ENCODE data around the gene MDP1. TPM values are rescaled to one million over a fixed set of nuclear protein-coding genes. Genes with fewer than 3 reads are reported as not detected.

Gene MDP1
- polyA plus RNA-seq, 1 of the 3 experiments (the other 2 are of a cell fraction), result 36.7 TPM

DNA sequence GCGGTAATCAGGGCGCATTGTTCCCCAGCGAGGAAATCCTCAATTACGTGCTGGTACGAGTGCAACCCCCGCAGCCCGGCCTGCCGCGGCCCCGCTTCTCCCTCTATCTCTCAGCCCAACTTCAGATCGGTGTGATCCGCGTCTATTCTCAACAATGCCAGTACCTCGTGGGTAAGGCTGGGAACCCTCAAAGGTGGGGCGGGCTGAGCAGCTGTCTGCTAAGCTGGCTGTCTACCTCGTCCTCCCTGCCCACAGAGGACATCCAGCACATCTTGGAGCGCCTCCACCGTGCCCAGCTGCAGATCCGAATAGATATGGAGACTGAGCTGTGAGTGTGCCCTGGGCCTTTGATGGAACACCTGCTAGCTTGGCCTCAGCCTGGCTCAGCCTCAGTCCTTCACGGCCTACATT lies 43.0 kb downstream of the MDP1 start:
- Histone ChIP-seq H3K27me3 (ENCODE audit: insufficient read depth) (no peaks in the 10 kb centered on the region), H3K4me1 (ENCODE audit: control insufficient read depth in 1 of 2, insufficient read depth in 2 of 2, low read depth in 1 of 2, low read length in 1 of 2) (peaks cover 0 to 18% of the 10 kb centered on the region in 2 experiments; a peak in 1 of 4 replicates), H3F3A (replicated peaks; ENCODE audit: insufficient read depth) (peaks cover 3% of the 10 kb centered on the region), H3K4me2 (peak overlapping the region; percentile 53), H3K9ac (no peak overlapping the region), H3K27ac (ENCODE audit: low read depth in 2 of 2, low read length in 1 of 2) (peak overlapping the region in 1 of 2 experiments; percentile 90; a peak in 2 of 4 replicates), H3K79me2 (ENCODE audit: insufficient read depth) (no peaks in the 10 kb centered on the region), H4K20me1 (ENCODE audit: insufficient read depth) (no peaks in the 10 kb centered on the region), H3K9me3 (no peaks in the 10 kb centered on the region), H3K4me3 (ENCODE audit: low read depth in 2 of 2, low read length in 1 of 2) (peak overlapping the region in 1 of 2 experiments; percentile 54; a peak in 3 of 4 replicates), H3K9me2 (no peaks in the 10 kb centered on the region), H2AFZ (ENCODE audit: low read depth) (no peak overlapping the region), H3K36me3 (replicated peaks in 1 of 2; ENCODE audit: control insufficient read depth in 1 of 2, insufficient read depth in 2 of 2, low read length in 1 of 2) (peaks cover 0 to 10% of the 10 kb centered on the region in 2 experiments)
- DNase-seq, result peak; percentile 42
- ChIA-PET POLR2A (interaction anchor here (1.4 to 3.1 kb wide), 4 partner anchors 9 to 26 kb away, joined by 4 to 21 read pairs (median 8); partner anchors contain the start of genes IPO4, IRF9, PSME2 and RNF31), CTCF (interaction anchor here (0.8 to 2.7 kb wide), 4 partner anchors 12 to 114 kb away, joined by 3 to 23 read pairs (median 7); partner anchors contain the start of gene IRF9)
- peak; percentile 48; the same call in 1 of the 2 replicates for TF ChIP-seq GATA2 (CRISPR knock-in tag; IDR thresholded peaks at IDR 0.05)
- TF ChIP-seq TEAD4 (IDR thresholded peaks at IDR 0.05; ENCODE audit: borderline replicate concordance, insufficient read depth), result no peak
- WGBS (ENCODE audit: low lambda C conversion rate), result 63% methylated on average over 19 of the region's 20 CpGs

DNA sequence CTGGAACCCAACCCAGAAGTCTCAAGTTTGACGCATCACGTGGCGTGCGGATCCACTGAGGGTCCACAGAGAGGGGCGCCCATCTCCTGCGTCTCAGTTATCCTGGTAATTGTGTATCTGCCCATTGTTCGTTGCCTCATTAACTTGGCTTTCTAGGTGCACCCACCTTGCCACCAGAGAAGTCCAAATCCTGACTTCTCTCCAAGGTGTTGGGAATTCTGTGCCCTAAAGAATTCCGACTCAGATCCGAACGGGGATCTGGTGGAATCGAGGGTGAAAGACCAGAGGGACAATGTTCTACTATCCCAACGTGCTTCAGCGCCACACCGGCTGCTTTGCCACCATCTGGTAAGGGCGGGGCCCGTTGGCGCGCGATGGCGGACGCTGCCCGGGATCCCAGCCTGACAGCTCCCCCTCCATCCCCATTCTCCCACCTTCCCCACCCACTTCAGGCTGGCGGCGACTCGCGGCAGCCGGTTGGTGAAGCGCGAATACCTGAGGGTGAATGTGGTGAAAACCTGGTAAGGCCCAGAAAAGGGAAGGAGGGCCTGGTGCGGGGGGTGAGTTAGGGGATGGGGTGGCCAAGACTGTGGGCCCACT lies 43.5 kb downstream of the MDP1 start:
- Histone ChIP-seq H2AFZ (ENCODE audit: low read depth) (no peak overlapping the region), H3K9me2 (no peaks in the 10 kb centered on the region), H3K9me3 (no peaks in the 10 kb centered on the region), H3K36me3 (replicated peaks in 1 of 2; ENCODE audit: control insufficient read depth in 1 of 2, insufficient read depth in 2 of 2, low read length in 1 of 2) (peaks cover 0 to 10% of the 10 kb centered on the region in 2 experiments), H3K4me1 (ENCODE audit: control insufficient read depth in 1 of 2, insufficient read depth in 2 of 2, low read depth in 1 of 2, low read length in 1 of 2) (peaks cover 0 to 17% of the 10 kb centered on the region in 2 experiments; a peak in 1 of 4 replicates), H4K20me1 (ENCODE audit: insufficient read depth) (no peaks in the 10 kb centered on the region), H3K9ac (no peak overlapping the region), H3K79me2 (ENCODE audit: insufficient read depth) (no peaks in the 10 kb centered on the region), H3K27me3 (ENCODE audit: insufficient read depth) (no peaks in the 10 kb centered on the region), H3F3A (replicated peaks; ENCODE audit: insufficient read depth) (peaks cover 3% of the 10 kb centered on the region), H3K4me3 (ENCODE audit: low read depth in 2 of 2, low read length in 1 of 2) (peak overlapping the region; percentile 46 to 54; a peak in 3 of 4 replicates), H3K4me2 (peak overlapping the region; percentile 53), H3K27ac (ENCODE audit: low read depth in 2 of 2, low read length in 1 of 2) (peak overlapping the region in 1 of 2 experiments; percentile 90; a peak in 2 of 4 replicates)
- WGBS (ENCODE audit: low lambda C conversion rate), result 39% methylated on average over 21 of the region's 30 CpGs
- ChIA-PET POLR2A (interaction anchor here (0.6 to 3.1 kb wide), 5 partner anchors 9 to 25 kb away, joined by 4 to 21 read pairs (median 4); partner anchors contain the start of genes IPO4, IRF9, PSME2 and RNF31), CTCF (interaction anchor here (0.8 to 2.7 kb wide), 4 partner anchors 11 to 114 kb away, joined by 3 to 23 read pairs (median 7); partner anchors contain the start of gene IRF9)
- peak; percentile 79 for DNase-seq
- no peak for TF ChIP-seq EZH2phosphoT487 (IDR thresholded peaks at IDR 0.05; ENCODE audit: borderline replicate concordance, low read depth)
- TF ChIP-seq, protein P1, sequence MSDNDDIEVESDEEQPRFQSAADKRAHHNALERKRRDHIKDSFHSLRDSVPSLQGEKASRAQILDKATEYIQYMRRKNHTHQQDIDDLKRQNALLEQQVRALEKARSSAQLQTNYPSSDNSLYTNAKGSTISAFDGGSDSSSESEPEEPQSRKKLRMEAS (IDR thresholded peaks at IDR 0.05; ENCODE audit: low read depth), result 0 out of 2 replicates have a peak, but pooled peaks have one; percentile 23

DNA sequence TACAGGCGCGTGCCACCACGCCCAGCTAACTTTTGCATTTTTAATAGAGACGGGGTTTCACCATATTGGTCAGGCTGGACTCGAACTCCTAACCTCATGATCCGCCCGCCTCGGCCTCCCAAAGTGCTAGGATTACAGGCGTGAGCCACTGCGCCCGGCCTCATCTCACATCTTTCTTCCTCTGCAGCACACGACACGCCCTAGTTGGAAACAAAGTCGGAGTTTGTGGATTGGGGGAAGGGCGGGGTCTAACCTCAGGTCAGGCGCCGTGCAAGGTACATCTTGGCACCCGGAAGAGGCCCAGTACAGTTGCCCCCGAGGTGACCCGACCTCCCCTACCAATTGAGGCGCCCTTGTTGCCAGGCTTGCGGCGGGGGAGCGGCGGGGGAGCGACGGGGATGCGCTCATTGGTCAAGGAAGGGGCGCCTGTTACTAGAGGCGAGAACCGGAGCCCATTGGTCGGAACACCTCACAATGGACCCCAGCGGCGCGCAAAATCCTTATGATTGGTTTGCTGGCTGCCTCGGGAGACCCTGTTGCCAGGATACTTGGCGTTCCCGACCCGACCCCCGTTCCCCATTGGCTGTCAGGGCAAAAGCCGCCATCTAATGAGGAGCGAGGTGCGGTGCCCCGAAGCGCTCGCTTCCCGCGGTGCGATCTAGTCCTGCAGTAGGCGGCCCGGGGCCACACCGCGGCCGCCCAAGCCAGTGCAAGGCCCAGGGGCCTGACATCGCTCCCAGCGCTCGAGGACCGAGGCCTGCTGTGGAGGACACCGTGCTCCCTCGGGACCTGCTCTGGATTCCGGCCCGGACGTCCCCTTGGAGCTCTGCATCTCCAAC lies 44.2 kb downstream of the MDP1 start, which contains the start of gene REC8:
Gene REC8, plus strand, starts transcription at position 659 of the 839 bp plus-strand sequence. CDS start 473 bp downstream, outside the sequence.
- ChIA-PET POLR2A (interaction anchor here (0.6 to 3.1 kb wide), 6 partner anchors 10 to 25 kb away, joined by 3 to 21 read pairs (median 4); partner anchors contain the start of genes IPO4, IRF9, PSME2 and RNF31), CTCF (interaction anchor here (0.8 to 2.7 kb wide), 4 partner anchors 11 to 120 kb away, joined by 3 to 23 read pairs (median 4); partner anchors contain the start of genes CARMIL3 and IRF9)
- peaks cover 3% of the 10 kb centered on the region for H3F3A ChIP-seq (replicated peaks; ENCODE audit: insufficient read depth)
- H3K4me3 ChIP-seq (ENCODE audit: low read depth in 2 of 2, low read length in 1 of 2), result peak within 1 kb of the TSS; percentile 46 to 54; a peak in 3 of 4 replicates
- no peak within 1 kb of the TSS for H3K9ac ChIP-seq
- peak within 1 kb of the TSS; percentile 53 for H3K4me2 ChIP-seq
- peak within 1 kb of the TSS in 1 of 2 experiments; percentile 90; a peak in 2 of 4 replicates for H3K27ac ChIP-seq (ENCODE audit: low read depth in 2 of 2, low read length in 1 of 2)
- H3K79me2 ChIP-seq (ENCODE audit: insufficient read depth), result no peaks in the 10 kb centered on the region
- peaks cover 0 to 11% of the 10 kb centered on the region in 2 experiments; a peak in 1 of 4 replicates for H3K4me1 ChIP-seq (ENCODE audit: control insufficient read depth in 1 of 2, insufficient read depth in 2 of 2, low read depth in 1 of 2, low read length in 1 of 2)
- H2AFZ ChIP-seq (ENCODE audit: low read depth), result no peak within 1 kb of the TSS
- H3K27me3 ChIP-seq (ENCODE audit: insufficient read depth), result no peaks in the 10 kb centered on the region
- DNase-seq, result peak; percentile 97
- no peaks in the 10 kb centered on the region for H4K20me1 ChIP-seq (ENCODE audit: insufficient read depth)
- H3K36me3 ChIP-seq (replicated peaks in 1 of 2; ENCODE audit: control insufficient read depth in 1 of 2, insufficient read depth in 2 of 2, low read length in 1 of 2), result peaks cover 0 to 4% of the 10 kb centered on the region in 2 experiments
- 49% methylated on average over 22 of the region's 63 CpGs for WGBS (ENCODE audit: low lambda C conversion rate)
- no peaks in the 10 kb centered on the region for H3K9me3 ChIP-seq
- H3K9me2 ChIP-seq, result no peaks in the 10 kb centered on the region
- TF ChIP-seq TAF1 (IDR thresholded peaks at IDR 0.05; ENCODE audit: borderline replicate concordance, low read depth, low read length), result no peak
- TF ChIP-seq GABPA (IDR thresholded peaks at IDR 0.05; ENCODE audit: low read depth), result no peak
- no peak for TF ChIP-seq SIN3A (IDR thresholded peaks at IDR 0.05; ENCODE audit: borderline replicate concordance, low read depth, low read length)
- TF ChIP-seq MXI1 (IDR thresholded peaks at IDR 0.05; ENCODE audit: low read depth, low read length), result peak; percentile 36
- TF ChIP-seq, protein P2, sequence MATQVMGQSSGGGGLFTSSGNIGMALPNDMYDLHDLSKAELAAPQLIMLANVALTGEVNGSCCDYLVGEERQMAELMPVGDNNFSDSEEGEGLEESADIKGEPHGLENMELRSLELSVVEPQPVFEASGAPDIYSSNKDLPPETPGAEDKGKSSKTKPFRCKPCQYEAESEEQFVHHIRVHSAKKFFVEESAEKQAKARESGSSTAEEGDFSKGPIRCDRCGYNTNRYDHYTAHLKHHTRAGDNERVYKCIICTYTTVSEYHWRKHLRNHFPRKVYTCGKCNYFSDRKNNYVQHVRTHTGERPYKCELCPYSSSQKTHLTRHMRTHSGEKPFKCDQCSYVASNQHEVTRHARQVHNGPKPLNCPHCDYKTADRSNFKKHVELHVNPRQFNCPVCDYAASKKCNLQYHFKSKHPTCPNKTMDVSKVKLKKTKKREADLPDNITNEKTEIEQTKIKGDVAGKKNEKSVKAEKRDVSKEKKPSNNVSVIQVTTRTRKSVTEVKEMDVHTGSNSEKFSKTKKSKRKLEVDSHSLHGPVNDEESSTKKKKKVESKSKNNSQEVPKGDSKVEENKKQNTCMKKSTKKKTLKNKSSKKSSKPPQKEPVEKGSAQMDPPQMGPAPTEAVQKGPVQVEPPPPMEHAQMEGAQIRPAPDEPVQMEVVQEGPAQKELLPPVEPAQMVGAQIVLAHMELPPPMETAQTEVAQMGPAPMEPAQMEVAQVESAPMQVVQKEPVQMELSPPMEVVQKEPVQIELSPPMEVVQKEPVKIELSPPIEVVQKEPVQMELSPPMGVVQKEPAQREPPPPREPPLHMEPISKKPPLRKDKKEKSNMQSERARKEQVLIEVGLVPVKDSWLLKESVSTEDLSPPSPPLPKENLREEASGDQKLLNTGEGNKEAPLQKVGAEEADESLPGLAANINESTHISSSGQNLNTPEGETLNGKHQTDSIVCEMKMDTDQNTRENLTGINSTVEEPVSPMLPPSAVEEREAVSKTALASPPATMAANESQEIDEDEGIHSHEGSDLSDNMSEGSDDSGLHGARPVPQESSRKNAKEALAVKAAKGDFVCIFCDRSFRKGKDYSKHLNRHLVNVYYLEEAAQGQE (IDR thresholded peaks at IDR 0.05; ENCODE audit: low read depth, low read length), result no peak
- no peak for TF ChIP-seq TEAD4 (IDR thresholded peaks at IDR 0.05; ENCODE audit: borderline replicate concordance, insufficient read depth)
- TF ChIP-seq, protein P3, sequence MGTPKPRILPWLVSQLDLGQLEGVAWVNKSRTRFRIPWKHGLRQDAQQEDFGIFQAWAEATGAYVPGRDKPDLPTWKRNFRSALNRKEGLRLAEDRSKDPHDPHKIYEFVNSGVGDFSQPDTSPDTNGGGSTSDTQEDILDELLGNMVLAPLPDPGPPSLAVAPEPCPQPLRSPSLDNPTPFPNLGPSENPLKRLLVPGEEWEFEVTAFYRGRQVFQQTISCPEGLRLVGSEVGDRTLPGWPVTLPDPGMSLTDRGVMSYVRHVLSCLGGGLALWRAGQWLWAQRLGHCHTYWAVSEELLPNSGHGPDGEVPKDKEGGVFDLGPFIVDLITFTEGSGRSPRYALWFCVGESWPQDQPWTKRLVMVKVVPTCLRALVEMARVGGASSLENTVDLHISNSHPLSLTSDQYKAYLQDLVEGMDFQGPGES (IDR thresholded peaks at IDR 0.05; ENCODE audit: low read depth, low read length), result peak; percentile 47

Data from SK-N-SH (cell line).